Thyroid gland (tissue), 4 donors: ENCODE results near the gene ACTR1A. TPM values are rescaled to one million over a fixed set of nuclear protein-coding genes. Genes with fewer than 3 reads are reported as not detected.
A peak's percentile ranks its signal among the peaks of the same experiment; 100 is the strongest.

Experiments used
- DNase-seq, 2 donors: peaks; one replicate each; pipeline ENCODE4 v3.0.0-alpha.2; 2019
- H3K27ac ChIP-seq, 3 donors: fragments of 200-600 bp; sonication (generic); 1 replicate in 2 of 3; 2 replicates in 1 of 3; pipeline ENCODE4 v1.5.1; 2016 to 2019; ENCODE audit warnings: mild to moderate bottlenecking in 1 of 3, moderate library complexity in 1 of 3
- H3K27me3 ChIP-seq: fragments of 200-600 bp; sonication (generic); one replicate; pipeline ENCODE4 v1.5.1; 2019
- H3K36me3 ChIP-seq, 2 donors: fragments of 200-600 bp; sonication (generic); one replicate each; pipeline ENCODE4 v1.5.1; 2016 to 2019
- H3K4me1 ChIP-seq, 2 donors: fragments of 200-600 bp; sonication (generic); one replicate each; pipeline ENCODE4 v1.5.1; 2017 to 2019
- H3K4me3 ChIP-seq, 3 donors: fragments of 200-600 bp; sonication (generic); replicated peaks in 1 of 3; 1 replicate in 2 of 3; 2 replicates in 1 of 3; pipeline ENCODE4 v1.5.1; 2016; ENCODE audit warnings: mild to moderate bottlenecking in 1 of 3
- H3K9me3 ChIP-seq: fragments of 200-600 bp; sonication (generic); one replicate; pipeline ENCODE4 v1.5.1; 2017
- CTCF ChIP-seq, 6 experiments: fragments of 200-600 bp in 3 of 6; fragments of 450-650 bp in 3 of 6; sonication (generic) in 3 of 6; IDR thresholded peaks; one replicate each; pipeline ENCODE4 v1.5.1; 2016 to 2019; ENCODE audit warnings: antibody characterized with exemption in 6 of 6, mild to moderate bottlenecking in 2 of 6, inconsistent platforms in 1 of 6, moderate library complexity in 1 of 6
- POLR2A ChIP-seq, 2 donors: fragments of 450-650 bp; IDR thresholded peaks; one replicate each; pipeline ENCODE4 v1.6.1; 2017; ENCODE audit warnings: antibody characterized with exemption in 2 of 2, mild to moderate bottlenecking in 2 of 2, moderate library complexity in 1 of 2
- WGBS, 2 donors: methylation state at CpG; one replicate each; pipeline ENCODE4 v1.1.5; 2017; 5-methylcytosine and 5-hydroxymethylcytosine counted together
- intact Hi-C: fragments of 100-400 bp; cut with DNase I; formaldehyde crosslinking; loops from one replicate; pipeline ENCODE4 v1.15.1; 2023
- total RNA-seq, 4 donors: library from RNA; depleted of rRNA; stranded (reverse); fragments of >200 nt; gene quantifications; one replicate each; pipeline ENCODE4 v1.2.3, GENCODE V29; 2016

ACTR1A gene
- total RNA-seq, 4 donors from 2014 or later = 94.1 to 111 (median 103) TPM

GRCh38 chr10:102434394-102435132 lies 67.9 kb downstream of the ACTR1A start:
- no peak for TF ChIP-seq CTCF (IDR thresholded peaks at IDR 0.05)
- no peak for TF ChIP-seq POLR2A (IDR thresholded peaks at IDR 0.05)
- Histone ChIP-seq H3K27ac (no peak overlapping the region), H3K4me3 (no peak overlapping the region), H3K4me1 (peaks cover 7 to 15% of the 10 kb centered on the region in 2 donors), H3K9me3 (no peaks in the 10 kb centered on the region), H3K36me3 (no peaks in the 10 kb centered on the region), H3K27me3 (no peaks in the 10 kb centered on the region)
- intact Hi-C loops = no loop called here
- WGBS, 2 donors = 35 to 41% methylated on average over 9 of the region's 9 CpGs
- DNase-seq = no peak

- DNase-seq = no peak
- Histone ChIP-seq H3K36me3 (no peaks in the 10 kb centered on the region), H3K27me3 (no peaks in the 10 kb centered on the region), H3K4me1 (peaks cover 7 to 15% of the 10 kb centered on the region in 2 donors), H3K4me3 (no peak overlapping the region), H3K27ac (no peak overlapping the region), H3K9me3 (no peaks in the 10 kb centered on the region)
- WGBS, 2 donors = 71 to 80% methylated on average over 3 to 5 of the region's 5 CpGs
- TF ChIP-seq POLR2A (IDR thresholded peaks at IDR 0.05) (no peak), CTCF (IDR thresholded peaks at IDR 0.05) (no peak)
- intact Hi-C loops = no loop called here
These were observed 68.9 kb downstream of the ACTR1A start for GRCh38 chr10:102433619-102434046.

- TF ChIP-seq CTCF (IDR thresholded peaks at IDR 0.05) (no peak), POLR2A (IDR thresholded peaks at IDR 0.05) (peak in 1 of 2 donors; percentile 45)
- no peaks in the 10 kb centered on the region for H3K9me3 ChIP-seq
- H3K27ac ChIP-seq = peak within 1 kb of the TSS; percentile 51 to 79 (median 74)
- peaks cover 7 to 15% of the 10 kb centered on the region in 2 donors for H3K4me1 ChIP-seq
- DNase-seq = peak; percentile 96 to 97
- intact Hi-C loops = no loop called here
- no peaks in the 10 kb centered on the region for H3K27me3 ChIP-seq
- H3K4me3 ChIP-seq = peak within 1 kb of the TSS; percentile 75 to 97 (median 90)
- WGBS, 2 donors = 0 to 1% methylated on average over 15 to 27 of the region's 52 CpGs
- H3K36me3 ChIP-seq = no peaks in the 10 kb centered on the region
These were observed 70.2 kb downstream of the ACTR1A start, which contains the start of gene CUEDC2 for GRCh38 chr10:102432162-102432950. Gene CUEDC2 (minus strand): TSS chr10:102432574. CDS start chr10:102425188, 7,386 bp downstream.

GRCh38 chr10:102431452-102432124 lies 70.9 kb downstream of the ACTR1A start:
- H3K4me3 ChIP-seq = peak overlapping the region; percentile 75 to 97 (median 90)

More at GRCh38 chr10:102431452-102432124, 70.9 kb downstream of the ACTR1A start:
- H3K27me3 ChIP-seq = no peaks in the 10 kb centered on the region
- TF ChIP-seq CTCF (IDR thresholded peaks at IDR 0.05) (no peak), POLR2A (IDR thresholded peaks at IDR 0.05) (no peak)
- H3K4me1 ChIP-seq = peaks cover 7 to 15% of the 10 kb centered on the region in 2 donors
- H3K36me3 ChIP-seq = no peaks in the 10 kb centered on the region
- H3K9me3 ChIP-seq = no peaks in the 10 kb centered on the region
- H3K27ac ChIP-seq = peak overlapping the region in 2 of 3 donors; percentile 74 to 79
- intact Hi-C loops = no loop called here
- WGBS, 2 donors = 21 to 24% methylated on average over 4 of the region's 4 CpGs
- no peak for DNase-seq
